Stimulated activated CD4-positive, alpha-beta T cell treated with anti-CD3 and anti-CD28 coated beads, Interleukin-15, amount 100 ng/mL, for 1 hour (primary cell): ENCODE measurements around the gene H19.

ENCODE experiments used
- DNase-seq, 2 donors: peaks; one replicate each; pipeline ENCODE4 v3.0.0-alpha.2; 2020; ENCODE audit warnings: low read depth in 1 of 2, low spot score in 1 of 2

Gene H19

DNA sequence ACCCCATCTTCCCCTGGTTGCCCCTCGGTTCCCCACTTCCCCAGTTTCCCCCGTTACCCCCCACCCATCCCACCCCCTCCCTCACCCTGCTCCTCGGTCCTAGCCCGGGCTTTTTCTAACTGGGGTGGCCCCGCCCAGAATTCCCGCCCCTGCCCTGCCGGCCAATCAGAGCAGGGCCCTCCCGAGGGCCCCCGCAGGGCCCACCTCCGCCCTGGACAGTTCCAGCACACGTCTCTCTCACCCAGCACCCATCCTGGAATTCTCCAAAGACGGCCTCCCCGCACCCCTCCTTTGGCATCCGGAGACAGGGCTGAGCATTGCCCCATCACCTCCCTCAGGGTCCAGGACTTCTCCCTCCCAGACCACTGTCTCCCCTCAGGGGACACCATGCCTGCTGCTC lies at the start of gene H19:
H19 (minus strand) TSS at position 88 of the 400 bp plus-strand sequence.
- DNase-seq, result no peak

DNA sequence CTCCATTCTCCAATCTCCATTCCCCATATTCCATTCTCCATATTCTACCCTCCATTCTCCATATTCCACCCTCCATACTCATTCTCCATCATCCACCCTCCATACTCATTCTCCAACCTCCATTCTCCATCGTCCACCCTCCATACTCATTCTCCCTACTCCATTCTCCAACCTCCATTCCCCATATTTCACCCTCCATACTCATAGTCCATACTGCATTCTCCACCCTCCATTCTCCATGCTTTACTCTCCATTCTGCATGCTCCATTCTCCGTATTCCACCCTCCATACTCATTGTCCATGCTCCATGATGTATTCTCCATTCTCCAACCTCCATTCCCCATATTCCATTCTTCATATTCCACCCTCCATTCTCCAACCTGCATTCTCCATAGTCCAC lies 44.3 kb upstream of the H19 start:
- DNase-seq, result no peak

DNA sequence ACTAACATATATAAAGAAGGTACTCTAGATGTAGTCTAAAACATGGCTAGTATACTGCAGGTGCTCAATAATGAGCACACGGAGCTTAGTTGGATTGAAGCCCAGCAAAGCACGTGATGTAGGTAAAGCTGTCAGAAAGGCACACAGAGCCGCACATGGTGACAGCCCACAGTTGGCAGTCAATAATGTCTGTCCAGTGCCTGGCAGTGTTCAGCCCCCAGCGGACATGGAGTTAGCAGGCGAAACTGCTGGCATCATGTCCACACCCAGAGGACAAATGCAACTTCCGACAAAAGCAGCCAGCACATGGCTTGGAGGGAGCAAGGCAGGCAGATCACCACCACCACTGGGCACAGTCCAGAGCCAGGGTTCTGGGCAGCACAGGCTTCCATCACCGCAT lies 43.5 kb upstream of the H19 start:
- no peak for DNase-seq

GRCh38 chr11:2039198-2039759 lies 41.6 kb upstream of the H19 start:
- no peak for DNase-seq

GRCh38 chr11:2036863-2037486 lies 39.3 kb upstream of the H19 start:
- DNase-seq, result no peak

- no peak for DNase-seq
Measured at GRCh38 chr11:2035382-2035781, 37.7 kb upstream of the H19 start.

GRCh38 chr11:2031058-2031457 lies 33.4 kb upstream of the H19 start:
- DNase-seq, result no peak

DNA sequence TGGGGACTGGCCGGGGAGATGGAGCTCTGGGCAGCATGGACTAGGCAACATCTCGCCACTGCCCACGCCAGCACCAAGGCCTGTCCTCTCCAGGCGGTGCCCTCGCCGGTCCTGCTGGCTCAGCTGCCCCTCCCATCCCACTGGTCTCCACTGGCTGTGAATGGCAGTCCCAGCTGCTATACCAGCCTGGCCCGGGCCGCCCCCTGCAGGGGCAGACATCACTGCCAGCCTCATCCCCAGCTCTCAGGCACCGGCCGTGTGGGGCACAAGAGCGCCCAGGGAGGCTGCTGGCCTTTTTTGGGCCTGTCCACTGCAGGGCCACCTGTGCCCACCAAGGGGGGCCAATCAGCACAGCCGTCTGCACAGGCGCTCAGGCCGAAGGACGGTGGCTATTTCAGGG lies 30.1 kb upstream of the H19 start:
- no peak for DNase-seq

DNA sequence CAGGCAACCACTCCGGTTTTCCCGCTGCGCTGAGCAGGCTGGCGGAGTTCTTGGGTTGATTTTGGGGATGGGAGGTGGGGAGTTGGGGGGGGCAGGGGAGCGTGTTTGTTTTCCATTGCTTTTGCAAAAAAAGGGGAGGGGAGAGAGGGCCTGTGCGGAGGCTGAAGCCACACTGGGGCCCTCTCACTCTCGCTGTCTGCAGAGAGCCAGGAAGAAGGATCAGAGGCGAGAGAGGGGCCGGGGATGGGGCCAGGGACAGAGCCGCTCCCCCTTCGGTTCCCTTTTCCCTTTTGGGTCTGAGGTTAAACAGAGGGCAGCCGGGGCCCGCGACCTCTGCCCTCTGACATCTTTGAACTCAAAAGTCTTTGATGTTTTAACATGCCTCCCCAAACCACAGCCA lies 17.4 kb upstream of the H19 start:
- DNase-seq, result no peak

DNA sequence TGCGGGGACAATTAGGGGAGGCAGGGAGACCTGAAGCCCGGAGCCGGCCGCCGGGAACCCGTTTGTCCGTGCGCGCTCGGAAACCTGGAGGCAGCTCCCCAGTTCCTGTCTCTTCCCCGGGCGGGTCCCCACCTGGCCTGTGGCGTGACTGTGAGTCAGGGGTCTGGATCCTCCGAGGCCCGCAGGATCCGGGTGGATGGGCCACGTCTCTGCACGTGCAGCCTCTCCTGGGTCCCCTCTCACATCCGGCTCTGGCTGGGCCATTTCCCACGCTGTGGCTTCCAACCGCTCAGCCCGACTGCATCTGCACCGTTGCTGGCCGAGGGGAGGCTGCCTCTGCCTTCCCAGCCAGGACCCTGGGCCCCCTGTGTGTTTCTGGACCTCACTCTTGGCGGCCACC lies 14.8 kb upstream of the H19 start:
- DNase-seq, result no peak

DNA sequence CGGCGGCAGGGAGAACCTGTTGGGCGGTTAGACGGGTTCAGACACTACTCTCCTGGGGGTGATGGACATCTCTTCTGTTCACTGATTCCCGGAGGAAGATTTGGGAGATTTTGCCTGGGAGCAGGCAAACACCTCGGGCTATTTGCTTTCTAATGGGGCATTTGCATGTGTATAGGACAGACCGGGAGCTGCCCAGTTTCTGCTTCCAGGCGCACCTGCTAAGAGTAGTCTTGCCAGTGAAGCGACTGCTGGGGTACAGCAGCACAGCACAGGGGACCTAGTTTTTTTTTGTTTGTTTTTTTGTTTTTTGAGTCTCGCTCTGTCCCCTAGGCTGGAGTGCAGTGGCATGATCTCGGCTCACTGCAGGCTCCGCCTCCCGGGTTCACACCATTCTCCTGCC lies 6.8 kb upstream of the H19 start:
- DNase-seq, result no peak

DNA sequence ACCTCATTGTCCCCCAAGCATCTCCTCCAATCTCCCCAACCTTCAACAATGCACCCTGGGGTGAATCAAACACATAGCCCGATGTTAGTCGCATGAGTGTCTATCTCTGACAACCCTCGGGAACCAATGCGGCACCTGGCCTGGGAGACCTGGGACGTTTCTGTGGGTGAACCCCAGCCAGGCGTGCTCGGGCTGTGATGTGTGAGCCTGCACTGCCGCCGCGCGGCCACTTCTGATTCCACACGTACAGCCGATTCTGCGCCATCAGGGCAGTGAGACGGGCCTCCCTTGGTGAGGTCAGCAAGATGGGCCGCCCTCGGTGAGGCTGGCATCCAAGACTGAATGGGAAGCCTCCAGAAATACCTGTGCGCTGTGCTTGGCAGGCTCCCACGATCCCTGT lies 5.2 kb upstream of the H19 start:
- no peak for DNase-seq

GRCh38 chr11:2002042-2002776 lies 4.6 kb upstream of the H19 start:
- DNase-seq, result no peak

- no peak for DNase-seq
Measured at GRCh38 chr11:1998861-1999260, 1.2 kb upstream of the H19 start.

DNA sequence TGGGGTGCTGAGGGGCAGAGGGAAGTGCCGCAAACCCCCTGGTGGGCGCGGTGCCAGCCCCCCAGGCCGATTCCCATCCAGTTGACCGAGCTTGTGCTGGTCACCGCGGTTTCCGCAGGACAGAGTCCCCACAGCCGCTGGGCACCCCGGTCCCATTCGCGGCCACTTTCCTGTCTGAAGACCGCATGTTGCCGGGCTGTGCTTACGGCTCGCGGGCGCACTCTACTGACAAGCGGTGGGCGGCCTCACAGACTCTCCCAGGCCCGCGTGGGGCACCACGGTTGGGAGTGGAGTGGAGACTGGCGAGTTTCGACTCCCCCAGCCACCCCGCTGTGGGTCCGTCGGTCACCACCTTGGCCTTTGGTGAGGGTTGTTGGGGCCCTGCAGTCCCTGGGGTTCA lies 648 bp upstream of the H19 start:
- no peak for DNase-seq

DNA sequence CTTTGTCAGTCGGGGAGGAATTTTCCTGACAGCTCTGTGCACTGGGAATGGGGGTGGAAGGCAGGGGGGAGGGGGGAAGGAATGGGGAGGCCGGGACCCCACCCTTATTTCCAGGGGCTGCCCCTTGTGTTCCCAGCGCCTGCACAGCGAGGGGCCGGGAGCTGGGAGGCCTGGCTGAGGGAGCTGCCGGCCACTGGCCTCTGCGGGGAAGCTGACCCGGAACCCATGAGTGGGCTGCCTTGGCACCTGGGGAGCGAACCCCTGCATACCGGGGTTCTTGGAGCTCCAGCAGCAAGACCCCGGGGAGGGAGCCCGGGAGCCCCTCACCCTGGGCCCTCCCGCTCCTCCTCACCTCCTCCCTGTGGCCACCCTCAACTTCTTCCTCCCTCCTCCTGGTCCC lies 3.5 kb downstream of the H19 start:
- no peak for DNase-seq

GRCh38 chr11:1992111-1992510 lies 5.5 kb downstream of the H19 start:
- DNase-seq, result no peak

DNA sequence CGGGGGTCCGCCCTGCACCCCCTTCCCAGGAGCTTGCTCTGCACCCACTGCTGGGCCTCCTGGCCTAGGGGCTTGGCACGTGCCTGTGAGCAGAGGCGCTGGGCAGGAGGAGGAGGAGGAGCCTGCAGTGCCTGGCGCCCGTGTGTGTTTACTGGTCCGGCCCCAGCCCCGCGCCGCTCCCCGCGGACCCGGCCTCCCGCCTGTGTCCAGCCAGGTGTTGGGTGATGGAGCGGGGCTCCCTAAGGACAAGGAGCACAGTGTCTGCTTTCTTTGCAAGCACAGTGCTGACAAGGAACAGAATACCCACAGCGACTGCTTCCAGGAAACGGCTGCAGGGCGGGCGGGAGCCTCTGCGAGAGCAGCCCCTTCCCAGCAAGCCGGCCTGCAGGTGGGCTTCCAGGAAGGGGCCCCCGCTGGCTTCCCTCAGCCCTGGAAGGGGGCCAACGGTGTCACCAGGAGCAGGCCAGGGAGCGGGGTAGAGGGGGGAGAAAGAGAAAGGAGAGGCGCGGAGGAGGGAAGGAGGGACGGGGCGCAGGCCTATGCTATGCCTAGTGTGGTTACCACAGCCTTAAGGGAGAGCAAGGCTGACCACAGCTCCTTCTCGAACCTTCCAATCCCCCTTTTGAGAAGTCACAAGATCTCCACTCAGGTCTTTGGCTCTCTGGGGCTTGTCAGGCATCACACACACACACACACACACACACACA lies 6.6 kb downstream of the H19 start:
- DNase-seq, result no peak

GRCh38 chr11:1989953-1990352 lies 7.7 kb downstream of the H19 start:
- no peak for DNase-seq

DNA sequence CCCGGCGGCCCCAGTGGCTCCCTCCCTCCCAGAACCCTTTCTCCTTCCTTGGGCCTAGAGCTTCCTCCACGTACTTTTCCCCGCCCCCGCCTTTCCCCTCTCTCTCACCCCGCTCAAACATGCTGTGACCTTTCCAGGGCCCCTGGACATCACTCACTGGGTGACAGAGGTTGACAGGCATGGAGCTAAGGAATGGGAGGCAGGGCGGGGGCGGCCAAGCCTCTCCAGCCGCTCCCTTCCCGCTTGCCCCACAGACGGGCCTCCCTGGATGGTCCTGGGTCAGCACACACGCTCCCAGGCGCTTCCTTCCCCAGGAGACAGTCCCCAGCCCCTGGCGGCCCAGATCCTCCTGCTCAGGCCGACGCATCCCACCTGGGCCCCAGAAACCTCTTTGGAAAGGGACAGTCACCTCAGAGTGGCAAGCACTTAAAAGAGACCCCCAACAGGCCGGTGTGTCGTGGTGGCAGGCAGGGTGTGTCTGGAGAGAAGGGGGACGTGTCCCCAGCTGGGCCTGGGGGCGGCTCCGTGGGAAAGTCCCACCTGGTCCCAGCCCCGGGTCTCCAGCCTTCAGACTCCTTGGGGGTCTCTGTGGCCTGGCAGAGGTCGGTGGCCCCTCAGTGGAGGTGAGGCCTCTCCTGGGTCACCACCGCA lies 8.8 kb downstream of the H19 start:
- no peak for DNase-seq

DNA sequence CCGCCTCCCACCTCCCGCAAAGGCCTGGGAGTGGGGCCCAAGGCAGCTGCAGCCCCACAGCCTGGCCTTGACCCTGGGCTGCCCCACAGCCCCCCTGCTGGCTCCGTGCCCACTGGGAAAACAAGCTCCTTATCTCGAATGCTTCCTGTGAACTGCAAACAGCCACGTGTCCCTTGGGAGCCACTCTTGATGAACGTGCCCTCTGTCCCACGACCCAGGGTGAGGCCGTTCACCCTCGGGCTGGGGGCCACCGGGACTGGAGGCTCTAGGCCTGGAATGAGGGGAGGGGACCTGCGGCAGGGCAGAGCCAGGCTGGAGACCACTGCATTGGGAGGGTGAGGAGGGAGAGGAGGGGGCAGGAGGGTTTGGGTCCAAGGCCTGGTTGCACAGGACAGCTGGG lies 9.5 kb downstream of the H19 start:
- no peak for DNase-seq

DNA sequence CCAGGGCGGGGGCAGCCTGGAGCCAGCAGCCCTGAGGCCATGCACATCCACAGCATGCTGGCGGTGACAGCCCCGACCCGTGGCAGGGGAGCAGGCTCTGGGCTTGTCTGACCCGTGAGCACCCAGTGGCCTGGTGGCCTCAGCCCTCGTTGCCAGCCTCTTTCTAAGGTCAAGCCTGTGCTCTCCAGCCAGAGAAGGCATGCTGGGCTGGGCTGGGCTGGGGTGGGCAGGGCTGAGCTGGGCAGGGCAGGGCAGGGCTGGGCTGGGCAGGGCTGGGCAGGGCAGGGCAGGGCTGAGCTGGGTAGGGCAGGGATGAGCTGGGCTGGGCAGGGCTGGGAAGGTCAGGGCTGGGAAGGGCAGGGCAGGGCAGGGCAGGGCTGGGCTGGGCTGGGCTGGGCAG lies 10.6 kb downstream of the H19 start:
- no peak for DNase-seq
